ENCODE data around the gene CDHR4. TPM values are rescaled to one million over a fixed set of nuclear protein-coding genes. Genes with fewer than 3 reads are reported as not detected.
A peak's percentile ranks its signal among the peaks of the same experiment; 100 is the strongest.

The CDHR4 gene
- total and polyA plus RNA-seq, 12 donors, result 0.17 to 0.25 (median 0.23) TPM; not detected in 9

- WGBS, 4 donors, result 39 to 70% (median 52%) methylated on average over 1 to 3 of the region's 3 CpGs
- no peak for TF ChIP-seq CTCF (IDR thresholded peaks at IDR 0.05)
- TF ChIP-seq POLR2A (IDR thresholded peaks at IDR 0.05), result no peak
- H3K9me3 ChIP-seq (replicated peaks in 1 of 3), result no peaks in the 10 kb centered on the region
- H3K36me3 ChIP-seq (replicated peaks in 1 of 2), result peaks cover 0 to 15% of the 10 kb centered on the region in 2 donors
- intact Hi-C loops (cut with DNase I), result loop anchor here in 1 of 2 donors (10.0 kb wide), 1 partner anchor 99 kb away; the partner anchor contains the start of gene MST1R
- no peak overlapping the region for H3K4me3 ChIP-seq
- H3K27ac ChIP-seq, result peak overlapping the region; percentile 21 to 87 (median 43)
- peaks cover 7 to 45% of the 10 kb centered on the region in 2 donors for H3K4me1 ChIP-seq (replicated peaks in 1 of 2)
- peak; percentile 56 to 87 (median 61) for DNase-seq
- no peaks in the 10 kb centered on the region for H3K27me3 ChIP-seq
Measured at GRCh38 chr3:49805367-49805782, 5.7 kb upstream of the CDHR4 start.

GRCh38 chr3:49804141-49805041, 4.7 kb upstream of the CDHR4 start:
- Histone ChIP-seq H3K4me1 (replicated peaks in 1 of 2) (peaks cover 7 to 45% of the 10 kb centered on the region in 2 donors), H3K36me3 (replicated peaks in 1 of 2) (peaks cover 0 to 5% of the 10 kb centered on the region in 2 donors), H3K27ac (peak overlapping the region in 4 of 5 donors; percentile 13 to 87 (median 72)), H3K9me3 (replicated peaks in 1 of 3) (no peaks in the 10 kb centered on the region), H3K4me3 (peak overlapping the region in 1 of 4 donors; percentile 66), H3K27me3 (no peaks in the 10 kb centered on the region)
- peak in 1 of 7 donors; percentile 37 for DNase-seq
- 55 to 68% (median 59%) methylated on average over 3 to 26 of the region's 26 CpGs for WGBS, 4 donors
- TF ChIP-seq CTCF (IDR thresholded peaks at IDR 0.05) (no peak), POLR2A (IDR thresholded peaks at IDR 0.05) (no peak)
- intact Hi-C loops (cut with DNase I), result loop anchor here in 1 of 2 donors (10.0 kb wide), 1 partner anchor 100 kb away; the partner anchor contains the start of gene MST1R

- Histone ChIP-seq H3K27me3 (no peaks in the 10 kb centered on the region), H3K9me3 (replicated peaks in 1 of 3) (no peaks in the 10 kb centered on the region), H3K4me3 (peak overlapping the region; percentile 48 to 81 (median 68)), H3K27ac (peak overlapping the region in 4 of 5 donors; percentile 61 to 87 (median 78)), H3K36me3 (replicated peaks in 1 of 2) (no peaks in the 10 kb centered on the region), H3K4me1 (replicated peaks in 1 of 2) (peaks cover 7 to 45% of the 10 kb centered on the region in 2 donors)
- intact Hi-C loops (cut with DNase I), result loop anchor here (2.0 to 10.0 kb wide), 3 partner anchors 35 to 103 kb away; partner anchors contain the start of gene MST1R (in 1 of the 2)
- peak in 2 of 7 donors; percentile 19 to 27 for DNase-seq
- TF ChIP-seq POLR2A (IDR thresholded peaks at IDR 0.05) (no peak), CTCF (IDR thresholded peaks at IDR 0.05) (peak in 3 of 6 experiments; percentile 13 to 23 (median 20))
- WGBS, 4 donors, result 0 to 3% (median 2%) methylated on average over 5 to 41 of the region's 41 CpGs
Measured at GRCh38 chr3:49803465-49804140, 3.9 kb upstream of the CDHR4 start.
